SK-N-SH treated with all-trans-retinoic acid at 6 μM for 48 hours (cell line): Measurements from ENCODE around the gene OSBPL2.

Experiments used
- ATAC-seq: fragments of 200-7000 bp; cut with Tn5 transposase; 3 replicates; pipeline ENCODE4 v1.9.1; 2020; ENCODE audit warnings: mild to moderate bottlenecking, moderate library complexity
- ARNTL ChIP-seq: fragments of 450-650 bp; formaldehyde crosslinking; IDR thresholded peaks from 2 replicates; pipeline ENCODE4 v1.5.0; 2020; ENCODE audit warnings: low read depth, mild to moderate bottlenecking, moderate library complexity, borderline replicate concordance
- BACH2 ChIP-seq: fragments of 250-450 bp; sonication (Bioruptor Pico); IDR thresholded peaks from 2 replicates; pipeline ENCODE4 v1.9.0; 2021; ENCODE audit warnings: mild to moderate bottlenecking, borderline replicate concordance
- ESRRG ChIP-seq: fragments of 250-450 bp; sonication (Bioruptor Pico); IDR thresholded peaks from 2 replicates; pipeline ENCODE4 v1.6.1; 2021; ENCODE audit warnings: mild to moderate bottlenecking
- GLIS3 ChIP-seq: fragments of 250-450 bp; sonication (Bioruptor Pico); IDR thresholded peaks from 2 replicates; pipeline ENCODE4 v1.5.0; 2020; ENCODE audit warnings: mild to moderate bottlenecking, moderate library complexity
- ISL1 ChIP-seq: fragments of 250-450 bp; sonication (Bioruptor Pico); IDR thresholded peaks from 2 replicates; pipeline ENCODE4 v2.1.2; 2022; ENCODE audit warnings: mild to moderate bottlenecking, moderate library complexity
- OSR1 ChIP-seq: fragments of 250-450 bp; sonication (Bioruptor Pico); IDR thresholded peaks from 2 replicates; pipeline ENCODE4 v1.8.0; 2022; ENCODE audit warnings: moderate library complexity, mild to moderate bottlenecking, inconsistent platforms
- PPARA ChIP-seq: fragments of 250-450 bp; sonication (Bioruptor Pico); IDR thresholded peaks from 2 replicates; pipeline ENCODE4 v1.5.0; 2020; ENCODE audit warnings: mild to moderate bottlenecking, borderline replicate concordance
- SNAI2 ChIP-seq: fragments of 250-450 bp; sonication (Bioruptor Pico); IDR thresholded peaks from 2 replicates; pipeline ENCODE4 v1.5.0; 2020; ENCODE audit warnings: mild to moderate bottlenecking, moderate library complexity
- TCF4 ChIP-seq: fragments of 250-450 bp; sonication (Bioruptor Pico); IDR thresholded peaks from 2 replicates; pipeline ENCODE4 v1.8.0; 2021; ENCODE audit warnings: mild to moderate bottlenecking, moderate library complexity, borderline replicate concordance
- TOX ChIP-seq: fragments of 250-450 bp; sonication (Bioruptor Pico); IDR thresholded peaks from 2 replicates; pipeline ENCODE4 v1.8.0; 2021; ENCODE audit warnings: mild to moderate bottlenecking, moderate library complexity, borderline replicate concordance
- ZC3H10 ChIP-seq: fragments of 250-450 bp; sonication (Bioruptor Pico); IDR thresholded peaks from 2 replicates; pipeline ENCODE4 v1.5.1; 2021; ENCODE audit warnings: mild to moderate bottlenecking, moderate library complexity
- ZFP3 ChIP-seq: fragments of 250-450 bp; sonication (Bioruptor Pico); IDR thresholded peaks from 2 replicates; pipeline ENCODE4 v1.5.0; 2020; ENCODE audit warnings: mild to moderate bottlenecking, moderate library complexity
- ZFP30 ChIP-seq: fragments of 450-650 bp; formaldehyde crosslinking; IDR thresholded peaks from 2 replicates; pipeline ENCODE4 v1.5.0; 2022; ENCODE audit warnings: mild to moderate bottlenecking, moderate library complexity
- ZNF565 ChIP-seq: fragments of 450-650 bp; formaldehyde crosslinking; conservative IDR thresholded peaks from 2 replicates; pipeline ENCODE4 v1.5.0; 2020; ENCODE audit warnings: low read depth, mild to moderate bottlenecking, moderate library complexity
- ZNF70 ChIP-seq: fragments of 450-650 bp; formaldehyde crosslinking; IDR thresholded peaks from 2 replicates; pipeline ENCODE4 v1.5.0; 2020; ENCODE audit warnings: mild to moderate bottlenecking, moderate library complexity
- ZNF8 ChIP-seq: fragments of 450-650 bp; formaldehyde crosslinking; IDR thresholded peaks from 2 replicates; pipeline ENCODE4 v1.5.0; 2020; ENCODE audit warnings: mild to moderate bottlenecking, moderate library complexity
- TF ChIP-seq, protein P1 (sequence below): fragments of 250-450 bp; sonication (Bioruptor Pico); IDR thresholded peaks from 2 replicates; pipeline ENCODE4 v1.8.0; 2021; ENCODE audit warnings: low read depth, mild to moderate bottlenecking, moderate library complexity, borderline replicate concordance
- TF ChIP-seq, protein P2 (sequence below): fragments of 250-450 bp; sonication (Bioruptor Pico); IDR thresholded peaks from 2 replicates; pipeline ENCODE4 v1.8.0; 2020; ENCODE audit warnings: mild to moderate bottlenecking, moderate library complexity, borderline replicate concordance
- TF ChIP-seq, protein P3 (sequence below): fragments of 250-450 bp; sonication (Bioruptor Pico); IDR thresholded peaks from 2 replicates; pipeline ENCODE4 v1.5.1; 2021; ENCODE audit warnings: mild to moderate bottlenecking, moderate library complexity
- TF ChIP-seq, protein P4 (sequence below): fragments of 250-450 bp; sonication (Bioruptor Pico); IDR thresholded peaks from 2 replicates; pipeline ENCODE4 v1.5.0; 2020; ENCODE audit warnings: mild to moderate bottlenecking, moderate library complexity
- TF ChIP-seq, protein P5 (sequence below): fragments of 250-450 bp; sonication (Bioruptor Pico); IDR thresholded peaks from 2 replicates; pipeline ENCODE4 v1.5.1; 2020; ENCODE audit warnings: low read depth, mild to moderate bottlenecking, moderate library complexity

OSBPL2 gene

DNA sequence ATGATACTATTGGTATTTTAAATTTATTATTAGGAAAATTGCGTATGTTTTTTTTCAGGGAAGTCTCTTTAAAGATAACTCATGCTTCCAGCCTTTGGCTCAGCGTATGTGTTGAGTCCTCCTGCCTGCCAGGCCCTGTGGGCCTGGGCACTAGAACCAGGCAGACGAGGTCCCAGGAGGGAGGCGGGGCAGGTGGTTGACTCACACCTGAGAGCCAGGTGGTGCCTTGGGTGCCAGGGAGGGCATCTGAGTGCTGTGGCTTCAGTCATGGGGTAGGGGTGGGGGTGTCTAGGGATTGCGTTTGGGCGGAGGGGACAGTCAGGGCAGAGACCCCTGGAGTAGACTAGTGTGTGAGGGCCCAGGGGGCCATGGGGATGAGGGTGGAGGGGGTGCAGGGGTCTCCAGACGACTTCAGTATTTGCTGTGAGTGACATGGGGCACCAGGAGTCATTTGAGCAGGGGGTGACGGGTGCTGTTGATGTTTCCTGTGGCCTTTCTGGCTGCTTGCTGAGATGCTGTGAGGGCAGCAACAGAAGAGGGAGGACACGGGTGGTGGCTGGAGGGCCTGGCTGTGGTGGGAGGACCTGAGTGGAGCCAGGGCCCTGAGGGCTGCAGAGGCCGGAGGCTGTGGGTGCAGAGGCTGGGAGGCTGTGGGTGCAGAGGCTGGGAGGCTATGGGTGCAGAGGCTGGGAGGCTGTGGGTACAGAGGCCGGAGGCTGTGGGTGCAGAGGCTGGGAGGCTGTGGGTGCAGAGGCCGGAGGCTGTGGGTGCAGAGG is 49.6 kb downstream of the OSBPL2 start:
- TF ChIP-seq, protein P1, sequence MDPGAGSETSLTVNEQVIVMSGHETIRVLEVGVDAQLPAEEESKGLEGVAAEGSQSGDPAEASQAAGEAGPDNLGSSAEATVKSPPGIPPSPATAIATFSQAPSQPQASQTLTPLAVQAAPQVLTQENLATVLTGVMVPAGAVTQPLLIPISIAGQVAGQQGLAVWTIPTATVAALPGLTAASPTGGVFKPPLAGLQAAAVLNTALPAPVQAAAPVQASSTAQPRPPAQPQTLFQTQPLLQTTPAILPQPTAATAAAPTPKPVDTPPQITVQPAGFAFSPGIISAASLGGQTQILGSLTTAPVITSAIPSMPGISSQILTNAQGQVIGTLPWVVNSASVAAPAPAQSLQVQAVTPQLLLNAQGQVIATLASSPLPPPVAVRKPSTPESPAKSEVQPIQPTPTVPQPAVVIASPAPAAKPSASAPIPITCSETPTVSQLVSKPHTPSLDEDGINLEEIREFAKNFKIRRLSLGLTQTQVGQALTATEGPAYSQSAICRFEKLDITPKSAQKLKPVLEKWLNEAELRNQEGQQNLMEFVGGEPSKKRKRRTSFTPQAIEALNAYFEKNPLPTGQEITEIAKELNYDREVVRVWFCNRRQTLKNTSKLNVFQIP (CRISPR knock-in tag), result no peak
- TF ChIP-seq, protein P2, sequence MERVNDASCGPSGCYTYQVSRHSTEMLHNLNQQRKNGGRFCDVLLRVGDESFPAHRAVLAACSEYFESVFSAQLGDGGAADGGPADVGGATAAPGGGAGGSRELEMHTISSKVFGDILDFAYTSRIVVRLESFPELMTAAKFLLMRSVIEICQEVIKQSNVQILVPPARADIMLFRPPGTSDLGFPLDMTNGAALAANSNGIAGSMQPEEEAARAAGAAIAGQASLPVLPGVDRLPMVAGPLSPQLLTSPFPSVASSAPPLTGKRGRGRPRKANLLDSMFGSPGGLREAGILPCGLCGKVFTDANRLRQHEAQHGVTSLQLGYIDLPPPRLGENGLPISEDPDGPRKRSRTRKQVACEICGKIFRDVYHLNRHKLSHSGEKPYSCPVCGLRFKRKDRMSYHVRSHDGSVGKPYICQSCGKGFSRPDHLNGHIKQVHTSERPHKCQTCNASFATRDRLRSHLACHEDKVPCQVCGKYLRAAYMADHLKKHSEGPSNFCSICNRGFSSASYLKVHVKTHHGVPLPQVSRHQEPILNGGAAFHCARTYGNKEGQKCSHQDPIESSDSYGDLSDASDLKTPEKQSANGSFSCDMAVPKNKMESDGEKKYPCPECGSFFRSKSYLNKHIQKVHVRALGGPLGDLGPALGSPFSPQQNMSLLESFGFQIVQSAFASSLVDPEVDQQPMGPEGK (CRISPR knock-in tag), result no peak
- TF ChIP-seq BACH2 (CRISPR knock-in tag), result no peak
- TF ChIP-seq ZFP30 (CRISPR knock-in tag), result no peak
- TF ChIP-seq, protein P3, sequence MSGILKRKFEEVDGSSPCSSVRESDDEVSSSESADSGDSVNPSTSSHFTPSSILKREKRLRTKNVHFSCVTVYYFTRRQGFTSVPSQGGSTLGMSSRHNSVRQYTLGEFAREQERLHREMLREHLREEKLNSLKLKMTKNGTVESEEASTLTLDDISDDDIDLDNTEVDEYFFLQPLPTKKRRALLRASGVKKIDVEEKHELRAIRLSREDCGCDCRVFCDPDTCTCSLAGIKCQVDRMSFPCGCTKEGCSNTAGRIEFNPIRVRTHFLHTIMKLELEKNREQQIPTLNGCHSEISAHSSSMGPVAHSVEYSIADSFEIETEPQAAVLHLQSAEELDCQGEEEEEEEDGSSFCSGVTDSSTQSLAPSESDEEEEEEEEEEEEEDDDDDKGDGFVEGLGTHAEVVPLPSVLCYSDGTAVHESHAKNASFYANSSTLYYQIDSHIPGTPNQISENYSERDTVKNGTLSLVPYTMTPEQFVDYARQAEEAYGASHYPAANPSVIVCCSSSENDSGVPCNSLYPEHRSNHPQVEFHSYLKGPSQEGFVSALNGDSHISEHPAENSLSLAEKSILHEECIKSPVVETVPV, result no peak
- TF ChIP-seq, protein P4, sequence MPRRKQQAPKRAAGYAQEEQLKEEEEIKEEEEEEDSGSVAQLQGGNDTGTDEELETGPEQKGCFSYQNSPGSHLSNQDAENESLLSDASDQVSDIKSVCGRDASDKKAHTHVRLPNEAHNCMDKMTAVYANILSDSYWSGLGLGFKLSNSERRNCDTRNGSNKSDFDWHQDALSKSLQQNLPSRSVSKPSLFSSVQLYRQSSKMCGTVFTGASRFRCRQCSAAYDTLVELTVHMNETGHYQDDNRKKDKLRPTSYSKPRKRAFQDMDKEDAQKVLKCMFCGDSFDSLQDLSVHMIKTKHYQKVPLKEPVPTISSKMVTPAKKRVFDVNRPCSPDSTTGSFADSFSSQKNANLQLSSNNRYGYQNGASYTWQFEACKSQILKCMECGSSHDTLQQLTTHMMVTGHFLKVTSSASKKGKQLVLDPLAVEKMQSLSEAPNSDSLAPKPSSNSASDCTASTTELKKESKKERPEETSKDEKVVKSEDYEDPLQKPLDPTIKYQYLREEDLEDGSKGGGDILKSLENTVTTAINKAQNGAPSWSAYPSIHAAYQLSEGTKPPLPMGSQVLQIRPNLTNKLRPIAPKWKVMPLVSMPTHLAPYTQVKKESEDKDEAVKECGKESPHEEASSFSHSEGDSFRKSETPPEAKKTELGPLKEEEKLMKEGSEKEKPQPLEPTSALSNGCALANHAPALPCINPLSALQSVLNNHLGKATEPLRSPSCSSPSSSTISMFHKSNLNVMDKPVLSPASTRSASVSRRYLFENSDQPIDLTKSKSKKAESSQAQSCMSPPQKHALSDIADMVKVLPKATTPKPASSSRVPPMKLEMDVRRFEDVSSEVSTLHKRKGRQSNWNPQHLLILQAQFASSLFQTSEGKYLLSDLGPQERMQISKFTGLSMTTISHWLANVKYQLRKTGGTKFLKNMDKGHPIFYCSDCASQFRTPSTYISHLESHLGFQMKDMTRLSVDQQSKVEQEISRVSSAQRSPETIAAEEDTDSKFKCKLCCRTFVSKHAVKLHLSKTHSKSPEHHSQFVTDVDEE (CRISPR knock-in tag), result no peak
- no peak for TF ChIP-seq GLIS3 (CRISPR knock-in tag)
- no peak for TF ChIP-seq ESRRG (CRISPR knock-in tag)
- no peak for TF ChIP-seq ZNF565 (CRISPR knock-in tag)
- TF ChIP-seq ZC3H10 (CRISPR knock-in tag), result no peak
- no peak for TF ChIP-seq OSR1 (CRISPR knock-in tag)
- TF ChIP-seq SNAI2 (CRISPR knock-in tag), result no peak
- TF ChIP-seq, protein P5, sequence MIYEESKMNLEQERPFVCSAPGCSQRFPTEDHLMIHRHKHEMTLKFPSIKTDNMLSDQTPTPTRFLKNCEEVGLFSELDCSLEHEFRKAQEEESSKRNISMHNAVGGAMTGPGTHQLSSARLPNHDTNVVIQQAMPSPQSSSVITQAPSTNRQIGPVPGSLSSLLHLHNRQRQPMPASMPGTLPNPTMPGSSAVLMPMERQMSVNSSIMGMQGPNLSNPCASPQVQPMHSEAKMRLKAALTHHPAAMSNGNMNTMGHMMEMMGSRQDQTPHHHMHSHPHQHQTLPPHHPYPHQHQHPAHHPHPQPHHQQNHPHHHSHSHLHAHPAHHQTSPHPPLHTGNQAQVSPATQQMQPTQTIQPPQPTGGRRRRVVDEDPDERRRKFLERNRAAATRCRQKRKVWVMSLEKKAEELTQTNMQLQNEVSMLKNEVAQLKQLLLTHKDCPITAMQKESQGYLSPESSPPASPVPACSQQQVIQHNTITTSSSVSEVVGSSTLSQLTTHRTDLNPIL (CRISPR knock-in tag), result no peak
- no peak for TF ChIP-seq ZNF8 (CRISPR knock-in tag)
- TF ChIP-seq TCF4 (CRISPR knock-in tag), result no peak
- no peak for TF ChIP-seq PPARA (CRISPR knock-in tag)
- TF ChIP-seq ZNF70 (CRISPR knock-in tag), result no peak
- no peak for TF ChIP-seq ARNTL (CRISPR knock-in tag)
- TF ChIP-seq, all 23 proteins: peak for 0
- ATAC-seq, result no peak

DNA sequence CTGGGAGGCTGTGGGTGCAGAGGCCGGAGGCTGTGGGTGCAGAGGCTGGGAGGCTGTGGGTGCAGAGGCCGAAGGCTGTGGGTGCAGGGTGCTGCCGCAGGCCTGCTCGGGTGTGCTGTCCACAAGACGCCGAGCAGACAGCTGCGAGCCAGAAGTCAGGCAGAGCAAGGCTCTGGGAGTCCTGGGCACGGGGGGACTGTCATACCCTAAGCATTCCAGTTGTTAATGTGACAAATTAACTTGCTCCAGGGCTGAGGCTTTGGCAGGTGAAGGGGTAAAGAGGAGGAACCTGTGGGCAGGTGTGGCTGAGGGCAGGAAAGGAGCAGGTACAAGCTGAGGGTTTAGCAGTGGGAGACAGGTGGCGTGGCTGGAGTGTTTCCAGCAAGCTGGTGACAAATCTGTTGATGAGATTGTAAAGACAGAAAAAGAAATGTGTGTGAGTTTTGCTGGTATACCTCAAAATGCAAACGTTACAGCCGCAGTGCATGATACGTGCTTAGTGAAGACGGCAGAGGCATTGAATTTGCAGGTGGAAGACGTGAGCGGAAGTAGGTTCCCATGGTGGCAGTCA is 50.3 kb downstream of the OSBPL2 start:
- no peak for ATAC-seq

More for the DNA sequence above, 50.3 kb downstream of the OSBPL2 start:
- TF ChIP-seq ZNF70 (CRISPR knock-in tag) (no peak), TOX (no peak), ZNF8 (CRISPR knock-in tag) (no peak), ZFP3 (CRISPR knock-in tag) (no peak), ISL1 (CRISPR knock-in tag) (no peak), PPARA (CRISPR knock-in tag) (no peak), SNAI2 (CRISPR knock-in tag) (no peak), ZNF565 (CRISPR knock-in tag) (no peak), TCF4 (CRISPR knock-in tag) (no peak), BACH2 (CRISPR knock-in tag) (no peak), ARNTL (CRISPR knock-in tag) (no peak)
- TF ChIP-seq, protein P3, result no peak
- TF ChIP-seq, protein P5 (CRISPR knock-in tag), result no peak
